C4-2B (cell line): ENCODE data around the gene ADAMTSL1.

Source experiments
- CTCF ChIP-seq: fragments of 450-650 bp; conservative IDR thresholded peaks from 2 replicates; pipeline ENCODE4 v1.5.1; 2017; ENCODE audit warnings: mild to moderate bottlenecking
- ZFX ChIP-seq: fragments of 450-650 bp; IDR thresholded peaks from 2 replicates; pipeline ENCODE4 v1.6.1; 2017

- TF ChIP-seq CTCF (no peak), ZFX (no peak)
These were observed 389.8 kb downstream of the ADAMTSL1 start for GRCh38 chr9:18863791-18864190.
